ENCODE measurements around the gene GRIA1. TPM values are rescaled to one million over a fixed set of nuclear protein-coding genes. Genes with fewer than 3 reads are reported as not detected.

The GRIA1 gene
- total RNA-seq, 1 donor from 2014 or later: 3.3 TPM

GRCh38 chr5:153813901-153814300 is 323.4 kb downstream of the GRIA1 start:
- no peak for DNase-seq (ENCODE audit: low spot score)
- H3K4me1 Mint-ChIP-seq: no peaks in the 10 kb centered on the region
- H3K4me3 Mint-ChIP-seq: no peak overlapping the region

GRCh38 chr5:153816870-153817269 is 326.4 kb downstream of the GRIA1 start:
- Mint-ChIP-seq H3K27ac (no peak overlapping the region), H3K4me1 (no peaks in the 10 kb centered on the region), H3K27me3 (ENCODE audit: insufficient read depth, low read depth) (no peaks in the 10 kb centered on the region), H3K36me3 (peaks cover 2% of the 10 kb centered on the region), H3K9me3 (no peaks in the 10 kb centered on the region), H3K4me3 (no peak overlapping the region)
- H4K20me1 ChIP-seq (ENCODE audit: low read depth): no peaks in the 10 kb centered on the region
- no peaks in the 10 kb centered on the region for H3K9me3 ChIP-seq (ENCODE audit: low read depth)
- no peaks in the 10 kb centered on the region for H3K36me3 ChIP-seq
- no peaks in the 10 kb centered on the region for H3K79me2 ChIP-seq (ENCODE audit: low read depth)
- no peak for DNase-seq (ENCODE audit: low spot score)
- H3K4me2 ChIP-seq: no peak overlapping the region
- TF ChIP-seq EZH2phosphoT487 (IDR thresholded peaks at IDR 0.05) (no peak), CTCF (IDR thresholded peaks at IDR 0.05) (no peak), EZH2 (IDR thresholded peaks at IDR 0.05) (no peak)
- H3K9ac ChIP-seq: no peak overlapping the region
- no peak overlapping the region for H3K4me3 ChIP-seq
- no peak overlapping the region for H3K27ac ChIP-seq
- H3F3A ChIP-seq (ENCODE audit: low read depth): no peaks in the 10 kb centered on the region
- no peaks in the 10 kb centered on the region for H3K27me3 ChIP-seq
- no peak overlapping the region for H2AFZ ChIP-seq (replicated peaks)
- H3K4me1 ChIP-seq: no peaks in the 10 kb centered on the region

More at GRCh38 chr5:153813901-153814300, 323.4 kb downstream of the GRIA1 start:
- peaks cover under 1% of the 10 kb centered on the region for H3K4me1 ChIP-seq
- H3K27ac ChIP-seq: no peak overlapping the region
- H2AFZ ChIP-seq (replicated peaks): no peak overlapping the region
- no peak for TF ChIP-seq EZH2 (IDR thresholded peaks at IDR 0.05)
- no peak for TF ChIP-seq CTCF (IDR thresholded peaks at IDR 0.05)
- no peak for TF ChIP-seq EZH2phosphoT487 (IDR thresholded peaks at IDR 0.05)
- Mint-ChIP-seq H3K36me3 (peaks cover 2% of the 10 kb centered on the region), H3K27ac (no peak overlapping the region), H3K9me3 (peaks cover 2% of the 10 kb centered on the region), H3K27me3 (ENCODE audit: insufficient read depth, low read depth) (peaks cover 2% of the 10 kb centered on the region)
- H4K20me1 ChIP-seq (ENCODE audit: low read depth): no peaks in the 10 kb centered on the region
- no peaks in the 10 kb centered on the region for H3F3A ChIP-seq (ENCODE audit: low read depth)
- no peak overlapping the region for H3K9ac ChIP-seq
- no peaks in the 10 kb centered on the region for H3K9me3 ChIP-seq (ENCODE audit: low read depth)
- H3K36me3 ChIP-seq: no peaks in the 10 kb centered on the region
- no peaks in the 10 kb centered on the region for H3K27me3 ChIP-seq
- no peak overlapping the region for H3K4me3 ChIP-seq
- no peaks in the 10 kb centered on the region for H3K79me2 ChIP-seq (ENCODE audit: low read depth)
- no peak overlapping the region for H3K4me2 ChIP-seq

- no peak overlapping the region for H3K4me3 ChIP-seq
- no peak overlapping the region for H3K27ac ChIP-seq
- H4K20me1 ChIP-seq (ENCODE audit: low read depth): no peaks in the 10 kb centered on the region
- Mint-ChIP-seq H3K27ac (no peak overlapping the region), H3K9me3 (no peaks in the 10 kb centered on the region), H3K27me3 (ENCODE audit: insufficient read depth, low read depth) (no peaks in the 10 kb centered on the region), H3K4me3 (no peak overlapping the region), H3K36me3 (peaks cover 2% of the 10 kb centered on the region), H3K4me1 (peaks cover 6% of the 10 kb centered on the region)
- H2AFZ ChIP-seq (replicated peaks): no peak overlapping the region
- H3K9ac ChIP-seq: no peak overlapping the region
- H3K4me2 ChIP-seq: no peak overlapping the region
- no peaks in the 10 kb centered on the region for H3K27me3 ChIP-seq
- H3K79me2 ChIP-seq (ENCODE audit: low read depth): no peaks in the 10 kb centered on the region
- no peaks in the 10 kb centered on the region for H3F3A ChIP-seq (ENCODE audit: low read depth)
- H3K9me3 ChIP-seq (ENCODE audit: low read depth): no peaks in the 10 kb centered on the region
- TF ChIP-seq EZH2 (IDR thresholded peaks at IDR 0.05) (no peak), EZH2phosphoT487 (IDR thresholded peaks at IDR 0.05) (no peak), CTCF (IDR thresholded peaks at IDR 0.05) (no peak)
- no peaks in the 10 kb centered on the region for H3K36me3 ChIP-seq
- no peaks in the 10 kb centered on the region for H3K4me1 ChIP-seq
- DNase-seq (ENCODE audit: low spot score): no peak
Measured at GRCh38 chr5:153818626-153819025, 328.2 kb downstream of the GRIA1 start.

Measured in neural progenitor cell (in vitro differentiated cells).